ENCODE results near the gene ATRNL1.
"Not testable (repeated sequence)": the region's sequence is repeated elsewhere in the genome, so short reads cannot be mapped to it uniquely, and the experiment has no call there.

Gene ATRNL1

DNA sequence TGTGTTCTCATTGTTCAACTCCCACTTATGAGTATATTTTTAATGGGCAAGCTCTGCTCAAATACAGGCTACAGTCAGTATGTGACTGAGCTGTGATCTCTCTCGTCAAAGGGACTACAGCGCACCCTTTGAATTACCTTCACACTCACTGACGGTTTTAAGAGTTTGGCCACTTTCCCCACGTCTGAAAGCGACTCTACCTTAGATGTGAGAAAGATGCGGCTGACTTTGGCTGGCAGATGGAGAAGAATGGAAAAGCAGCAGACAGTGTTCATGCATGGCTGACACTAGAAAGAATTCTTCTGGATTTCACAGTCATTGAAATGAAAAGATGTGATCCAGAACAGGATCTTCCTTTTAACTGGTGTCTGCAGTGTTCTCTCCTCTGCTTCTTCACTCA lies 2.0 kb upstream of the ATRNL1 start:
- no peak for DNase-seq

DNA sequence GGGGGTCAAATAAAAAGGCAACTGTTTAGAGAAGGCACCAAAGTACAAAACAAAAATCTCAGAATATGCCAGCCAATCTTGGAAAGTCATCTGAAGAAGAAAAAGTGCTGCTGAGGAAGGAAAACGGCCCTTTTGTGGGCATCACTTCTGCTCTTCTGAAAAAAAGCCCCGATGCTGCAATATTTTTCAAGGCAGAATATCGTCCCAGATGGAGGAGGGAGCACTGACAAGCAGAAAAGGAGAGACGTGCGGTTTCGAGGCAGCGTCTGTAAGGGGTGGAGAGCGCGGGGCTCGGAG lies 959 bp upstream of the ATRNL1 start:
- no peak for DNase-seq

DNA sequence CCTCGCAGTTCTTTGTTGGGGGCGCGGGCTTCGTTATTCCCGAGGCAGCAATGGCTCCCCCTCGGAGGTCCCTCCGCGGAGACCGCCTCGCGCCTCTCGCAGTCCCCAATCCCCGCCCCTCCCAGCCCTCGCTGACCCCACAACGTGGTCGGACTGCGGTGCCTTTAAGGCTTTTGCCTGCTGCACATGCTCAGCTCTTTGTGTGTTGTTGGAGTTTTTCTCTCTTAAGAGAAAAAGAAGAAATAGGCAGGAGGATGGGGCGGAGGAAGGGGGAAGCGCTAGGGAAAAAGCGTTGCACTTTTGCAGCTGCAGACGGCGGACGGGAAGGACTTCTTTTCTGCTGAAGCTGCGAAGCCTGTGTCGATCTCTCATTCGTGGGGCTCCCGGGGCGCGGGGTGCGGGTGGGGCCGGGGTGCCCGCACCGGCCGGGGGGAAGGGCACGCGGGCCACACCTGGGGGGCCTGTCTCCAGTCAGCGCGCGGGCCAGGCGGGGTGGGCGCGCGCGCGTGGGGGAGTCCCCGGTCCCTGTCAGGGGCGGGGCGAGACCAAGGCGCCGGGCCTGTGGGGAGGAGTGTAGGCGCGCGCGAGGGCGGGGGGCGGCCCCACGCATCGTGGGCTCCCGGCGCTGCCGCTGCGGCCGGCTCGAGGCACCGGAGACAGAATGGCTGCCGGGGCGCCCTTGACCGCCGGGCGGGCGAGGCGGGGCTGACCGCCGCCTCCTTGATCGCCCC lies 445 bp upstream of the ATRNL1 start:
- peak in 1 of 2 experiments; percentile 12 for DNase-seq

DNA sequence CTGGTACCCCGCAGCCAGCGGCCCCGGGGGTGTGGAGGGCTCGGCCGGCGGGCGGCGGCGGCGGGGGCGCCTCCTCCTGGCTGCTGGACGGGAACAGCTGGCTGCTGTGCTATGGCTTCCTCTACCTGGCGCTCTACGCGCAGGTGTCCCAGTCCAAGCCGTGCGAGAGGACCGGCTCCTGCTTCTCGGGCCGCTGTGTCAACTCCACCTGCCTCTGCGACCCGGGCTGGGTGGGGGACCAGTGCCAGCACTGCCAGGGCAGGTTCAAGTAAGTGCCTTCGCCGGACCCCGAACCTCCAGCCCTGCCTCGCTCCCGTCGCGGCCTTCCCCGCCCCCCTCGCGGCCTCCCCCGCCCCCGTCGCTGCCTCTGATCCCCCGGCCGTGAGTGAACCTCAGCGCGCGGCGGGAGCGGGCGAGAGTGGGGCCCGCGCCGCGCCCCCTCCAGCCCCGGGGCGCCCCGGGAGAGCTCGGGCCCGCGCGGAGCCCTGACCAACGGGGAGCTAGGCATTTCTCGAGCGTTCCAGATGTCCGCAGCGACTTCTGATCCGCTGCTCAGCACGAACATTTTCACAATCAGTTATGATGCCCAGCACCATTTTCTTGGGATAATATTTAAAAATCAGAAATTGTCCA lies 727 bp downstream of the ATRNL1 start:
- DNase-seq: no peak

DNA sequence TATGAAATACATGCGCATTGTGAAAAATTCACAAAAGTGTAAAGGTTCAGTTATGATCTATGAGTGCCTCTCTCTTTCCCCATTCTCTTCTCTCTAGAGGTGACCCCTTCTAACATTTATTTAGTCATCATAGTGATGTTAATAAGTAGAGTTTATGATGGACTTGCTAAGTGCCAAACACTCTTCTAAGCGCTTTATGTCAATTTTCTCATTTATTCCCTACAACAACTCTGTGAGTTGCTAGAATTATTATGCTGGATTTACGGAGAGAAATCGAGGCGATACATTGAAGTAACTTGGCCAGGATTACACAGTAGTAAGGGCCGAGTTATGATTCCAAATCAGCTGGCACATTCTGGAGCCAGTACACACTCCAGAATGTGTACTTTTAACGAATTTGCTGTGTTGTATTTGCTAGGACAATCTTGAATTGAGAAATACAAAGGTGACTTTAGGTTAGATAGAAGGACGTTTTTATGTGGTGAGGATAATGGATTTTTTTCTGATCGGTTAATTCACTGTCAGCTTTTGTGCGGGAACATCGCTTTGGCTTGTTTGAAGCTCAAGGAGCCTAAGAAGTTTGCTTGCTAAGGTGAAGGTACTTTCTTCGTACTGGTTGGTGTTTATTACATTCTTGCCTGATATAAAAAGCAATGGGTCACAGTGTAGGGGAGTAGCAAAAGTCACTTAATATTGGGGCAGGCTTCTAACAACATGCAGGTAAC lies 1.4 kb downstream of the ATRNL1 start:
- DNase-seq: no peak

DNA sequence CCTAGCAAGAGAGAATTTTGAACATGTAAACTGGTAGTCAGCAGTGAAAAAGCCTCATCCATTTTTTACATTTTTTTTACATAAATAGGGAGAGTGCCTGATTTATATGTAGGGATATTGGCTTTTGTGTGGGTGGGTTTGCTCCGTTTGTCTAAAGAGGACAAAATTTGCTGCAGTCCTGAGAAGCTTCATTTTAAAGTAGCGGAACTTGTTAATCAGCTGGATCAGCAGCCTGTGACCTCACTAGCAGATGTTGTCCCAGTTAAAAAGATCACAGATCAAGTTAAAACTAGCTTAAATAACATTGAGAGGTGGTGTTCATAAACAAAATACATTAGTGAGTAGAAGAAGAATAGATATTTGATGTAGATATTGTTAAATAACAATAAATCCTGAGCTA lies 2.6 kb downstream of the ATRNL1 start:
- DNase-seq: no peak

DNA sequence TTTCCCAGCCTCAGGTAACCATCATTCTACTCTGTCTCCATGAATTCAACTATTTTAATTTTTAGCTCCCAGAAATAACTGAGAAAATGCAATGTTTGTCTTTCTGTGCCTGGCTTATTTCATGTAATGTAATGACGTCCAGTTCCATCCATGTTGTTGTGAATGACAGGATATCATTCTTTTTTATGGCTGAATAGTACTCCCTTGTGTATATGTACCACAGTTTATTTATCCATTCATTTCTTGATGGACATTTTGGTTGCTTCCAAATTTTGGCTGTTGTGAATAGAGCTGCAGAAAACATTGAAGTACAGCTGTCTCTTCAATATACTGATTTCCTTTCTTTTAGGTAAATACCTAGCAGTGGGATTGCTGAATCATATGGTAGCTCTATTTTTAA lies 10.5 kb downstream of the ATRNL1 start:
- no peak for DNase-seq

DNA sequence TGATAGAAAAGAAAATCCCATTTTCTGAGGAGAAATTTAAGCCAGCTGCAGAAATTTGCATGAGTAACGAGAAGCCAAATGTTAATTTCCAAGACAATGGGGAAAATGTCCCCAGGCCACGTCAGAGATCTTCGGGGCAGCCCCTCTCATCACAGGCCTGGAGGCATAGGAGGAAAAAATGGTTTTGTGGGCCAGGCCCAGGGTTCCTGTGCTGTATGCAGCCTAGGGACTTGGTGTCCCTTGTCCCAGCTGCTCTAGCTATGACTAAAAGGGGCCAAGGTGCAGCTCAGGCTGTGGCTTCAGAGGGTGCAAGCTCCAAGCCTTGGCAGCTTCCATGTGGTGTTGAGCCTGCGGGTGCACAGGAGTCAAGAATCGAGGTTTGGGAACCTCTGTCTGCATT lies 12.2 kb downstream of the ATRNL1 start:
- not testable (repeated sequence) for DNase-seq

DNA sequence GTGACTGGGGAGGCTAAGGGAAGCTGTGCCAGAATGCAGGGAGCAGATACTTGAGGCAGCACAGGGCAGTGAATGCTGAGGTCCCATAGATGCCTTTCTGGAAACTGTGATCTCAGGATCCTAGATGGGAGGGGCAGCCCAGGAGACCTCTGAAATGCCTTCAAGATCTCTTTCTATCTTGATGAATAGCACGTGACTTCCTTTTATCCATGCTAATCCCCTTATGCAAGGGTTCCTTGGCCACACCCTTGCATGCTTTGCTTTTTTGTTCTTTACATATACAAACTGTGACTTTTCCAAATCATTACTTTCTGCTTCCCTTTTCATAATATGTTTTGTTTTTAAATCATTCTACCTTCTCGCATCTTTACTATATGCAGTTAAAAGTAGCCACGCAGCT lies 14.7 kb downstream of the ATRNL1 start:
- no peak for DNase-seq

DNA sequence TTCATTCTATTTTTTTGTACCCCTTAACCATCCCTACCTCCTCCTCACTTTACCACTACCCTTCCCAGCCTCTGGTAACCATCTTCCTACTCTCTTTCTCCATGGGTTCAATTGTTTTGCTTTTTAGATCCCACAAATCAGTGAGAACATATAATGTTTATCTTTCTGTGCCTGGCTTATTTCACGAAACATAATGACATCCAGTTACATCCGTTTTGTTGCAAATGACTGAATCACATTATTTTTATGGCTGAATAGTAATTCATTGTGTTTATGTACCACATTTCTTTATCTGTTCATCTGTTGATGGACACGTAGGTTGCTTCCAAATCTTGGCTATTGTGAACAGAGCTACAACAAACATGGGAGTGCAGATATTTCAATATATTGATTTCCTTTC lies 24.1 kb downstream of the ATRNL1 start:
- DNase-seq: no peak

DNA sequence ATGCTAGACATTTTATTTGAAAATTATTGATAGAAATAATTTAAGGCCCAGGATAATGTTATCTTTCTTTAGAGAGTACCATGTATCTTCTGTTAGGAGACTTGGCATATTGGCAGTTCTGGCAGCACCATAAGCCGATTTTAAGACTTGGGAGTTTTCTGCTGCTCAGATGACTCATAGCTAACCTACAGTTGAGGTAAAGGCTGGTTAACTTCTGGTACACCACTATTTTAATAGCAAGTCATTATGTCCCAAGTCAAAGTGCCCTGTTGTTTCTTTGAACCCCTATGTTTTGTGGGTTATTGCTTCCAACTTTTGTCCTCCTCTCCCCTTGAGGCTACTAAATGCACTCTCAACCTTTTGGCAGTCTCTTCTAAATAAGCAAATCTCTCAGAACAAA lies 25.2 kb downstream of the ATRNL1 start:
- no peak for DNase-seq

DNA sequence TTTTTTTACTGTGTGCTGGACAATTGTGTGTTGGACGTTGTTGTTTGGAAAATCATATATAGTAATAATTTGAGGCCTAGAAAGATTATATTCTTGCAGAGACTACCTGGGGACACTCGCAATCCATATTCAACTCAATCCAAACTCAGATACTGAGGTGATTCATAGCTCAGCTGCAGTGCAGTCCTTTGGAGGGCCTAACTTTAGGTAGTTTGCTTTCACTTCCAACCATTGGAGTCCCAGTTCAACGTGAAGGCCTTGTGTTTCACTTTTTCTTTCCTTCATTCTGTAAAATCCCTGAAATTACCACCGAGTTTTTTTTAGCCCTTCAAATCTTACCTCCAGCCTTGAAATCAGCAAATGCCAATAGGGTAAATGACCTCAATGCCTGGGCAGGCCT lies 32.3 kb downstream of the ATRNL1 start:
- no peak for DNase-seq

DNA sequence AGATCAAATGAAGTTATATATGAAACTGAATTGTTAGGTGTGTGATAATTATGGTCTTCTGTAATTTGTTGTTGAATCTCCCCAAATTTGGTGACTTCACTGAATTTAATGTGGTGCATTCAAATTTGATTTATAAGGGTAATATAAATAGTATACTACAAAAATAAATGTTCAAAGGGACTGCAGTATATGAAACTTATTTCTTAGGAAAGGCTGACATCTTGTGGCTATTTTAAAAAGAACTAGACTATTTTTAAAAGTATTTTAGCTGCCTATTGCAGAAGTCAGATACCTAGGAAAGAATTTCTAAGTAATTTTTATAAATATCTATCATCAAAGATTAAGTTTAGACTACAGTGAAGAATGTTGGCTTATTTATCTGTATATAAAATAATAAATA lies 36.6 kb downstream of the ATRNL1 start:
- DNase-seq: peak in 1 of 2 experiments; percentile 37

DNA sequence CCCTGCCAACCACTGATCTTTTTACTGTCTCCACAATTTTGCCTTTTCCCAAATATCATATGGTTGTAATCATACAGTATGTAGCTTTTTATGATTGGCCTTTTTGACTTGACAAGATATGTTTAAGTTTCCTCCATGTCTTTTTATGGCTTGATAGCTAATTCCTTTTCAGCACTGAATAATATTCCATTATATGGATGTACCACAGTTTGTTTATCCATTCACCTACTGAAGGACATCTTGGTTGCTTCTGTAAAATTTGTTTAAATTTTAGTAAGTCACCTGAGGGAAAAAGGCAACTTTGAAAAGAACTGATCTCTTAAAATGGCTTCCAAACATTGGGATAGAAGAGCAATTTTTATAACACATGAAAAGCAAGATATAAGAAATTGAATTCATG lies 43.5 kb downstream of the ATRNL1 start:
- DNase-seq: no peak

DNA sequence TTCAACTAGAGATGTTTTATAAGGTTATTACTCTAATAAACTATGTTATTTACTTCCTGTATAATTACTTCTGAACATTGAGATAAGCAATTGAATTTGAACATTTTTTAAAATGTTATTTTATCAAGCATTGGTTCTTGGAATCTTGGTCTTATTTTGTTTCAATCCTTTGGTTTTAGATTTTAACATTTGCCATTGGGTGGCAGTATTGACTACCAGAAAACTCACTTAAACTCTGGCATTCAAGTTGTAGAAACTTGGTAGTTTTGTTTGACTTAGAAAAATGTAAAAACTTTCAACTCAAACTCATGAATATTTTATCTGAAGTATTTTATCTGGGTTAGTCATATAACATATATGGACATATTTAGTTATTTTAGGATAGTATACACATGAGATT lies 48.1 kb downstream of the ATRNL1 start:
- no peak for DNase-seq

DNA sequence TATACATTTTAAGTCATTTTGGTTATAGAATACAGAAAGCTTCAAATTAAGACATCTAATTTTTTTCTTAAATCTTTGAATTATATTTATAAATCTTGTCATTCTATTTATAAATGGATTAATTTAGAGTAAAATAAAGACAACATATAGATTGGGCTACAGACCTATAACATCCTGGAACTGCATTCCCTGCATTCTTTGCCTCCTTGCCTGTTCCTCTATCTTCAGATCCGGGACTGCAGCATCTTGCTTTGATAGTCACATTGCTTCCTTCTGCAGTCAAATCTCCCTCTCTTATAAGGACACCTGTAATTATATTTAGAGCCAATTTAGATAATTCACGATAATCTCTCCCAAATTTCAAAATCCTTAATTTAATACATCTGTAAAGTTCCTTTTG lies 64.2 kb downstream of the ATRNL1 start:
- DNase-seq: no peak

DNA sequence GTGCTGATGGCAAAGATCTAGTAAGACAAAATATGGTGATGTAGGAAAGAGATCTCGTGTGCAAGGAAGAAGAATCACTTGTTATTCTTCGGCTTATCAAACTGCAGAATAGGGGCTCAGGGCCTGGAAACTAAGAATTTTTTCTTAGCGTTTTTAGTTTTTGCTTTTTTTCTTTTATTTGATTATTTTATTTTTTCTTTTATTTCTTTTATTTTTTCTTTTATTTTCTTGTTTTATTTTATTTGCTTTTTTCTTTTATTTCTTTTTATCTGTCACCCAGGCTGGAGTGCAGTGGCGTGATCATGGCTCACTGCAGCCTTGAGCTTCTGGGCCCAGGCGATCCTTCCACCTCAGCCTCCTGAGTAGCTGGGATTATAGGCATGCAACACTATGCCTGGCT lies 70.0 kb downstream of the ATRNL1 start:
- no peak for DNase-seq

DNA sequence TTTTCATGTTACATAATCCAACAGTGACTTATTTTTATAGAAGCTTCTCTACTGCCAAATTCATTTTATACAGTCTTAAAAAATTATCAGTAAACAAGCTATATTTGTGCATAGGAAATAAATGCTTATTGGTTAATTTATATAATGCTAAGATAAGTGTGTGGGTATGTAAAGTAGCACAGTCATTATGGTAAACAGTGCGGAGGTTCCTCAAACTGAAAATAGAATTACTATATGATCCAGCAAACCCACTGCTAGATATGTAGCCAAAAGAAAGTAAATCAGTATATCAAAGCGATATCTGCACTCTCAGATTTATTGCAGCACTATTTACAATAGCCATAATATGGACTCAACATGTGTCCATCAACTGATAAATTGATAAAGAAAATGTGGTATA lies 71.1 kb downstream of the ATRNL1 start:
- DNase-seq: no peak

DNA sequence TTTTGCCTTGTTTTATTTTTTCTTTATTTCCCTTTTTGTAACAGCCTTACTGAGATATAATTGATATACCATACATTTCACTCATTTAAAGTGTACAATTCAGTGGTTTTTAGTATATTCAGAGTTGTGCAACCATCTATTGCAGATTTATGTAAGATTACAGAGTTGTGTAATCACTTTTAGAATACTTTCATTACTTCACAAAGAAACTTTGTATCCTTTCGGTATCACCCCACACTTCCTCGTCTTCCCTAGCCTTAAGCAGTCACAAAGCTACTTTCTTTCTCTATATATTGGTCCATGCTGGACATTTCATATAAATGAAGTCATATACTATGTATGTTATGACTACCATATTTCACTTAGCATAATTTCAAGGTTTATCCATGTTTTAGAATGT lies 74.6 kb downstream of the ATRNL1 start:
- DNase-seq: no peak

DNA sequence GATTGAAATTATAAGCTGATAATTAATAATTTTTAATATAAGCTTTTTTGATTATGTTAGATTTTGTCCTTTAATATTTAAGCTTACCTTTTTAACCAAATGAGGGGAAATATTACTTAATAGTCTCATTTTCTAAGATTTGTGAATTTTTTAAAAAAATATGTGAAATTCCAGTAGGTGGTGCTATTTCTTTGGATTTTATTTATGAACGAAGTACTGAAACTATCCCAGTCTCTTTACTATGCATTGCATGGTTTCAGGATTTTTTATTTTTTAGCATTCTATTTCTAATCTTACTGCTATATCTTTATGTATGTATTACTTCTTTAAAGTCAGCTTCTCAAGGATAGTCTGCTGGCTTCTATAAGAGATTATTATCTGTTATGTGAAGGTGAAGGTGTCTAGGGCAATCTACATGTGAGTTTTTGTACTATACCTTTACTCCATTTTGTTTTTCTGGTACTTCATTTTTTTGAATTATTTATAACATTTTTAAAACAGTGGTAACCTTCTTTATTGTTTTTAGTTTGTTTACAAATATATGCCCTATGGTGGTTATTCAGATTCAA lies 78.3 kb downstream of the ATRNL1 start:
- DNase-seq: peak in 1 of 2 experiments; percentile 5

DNA sequence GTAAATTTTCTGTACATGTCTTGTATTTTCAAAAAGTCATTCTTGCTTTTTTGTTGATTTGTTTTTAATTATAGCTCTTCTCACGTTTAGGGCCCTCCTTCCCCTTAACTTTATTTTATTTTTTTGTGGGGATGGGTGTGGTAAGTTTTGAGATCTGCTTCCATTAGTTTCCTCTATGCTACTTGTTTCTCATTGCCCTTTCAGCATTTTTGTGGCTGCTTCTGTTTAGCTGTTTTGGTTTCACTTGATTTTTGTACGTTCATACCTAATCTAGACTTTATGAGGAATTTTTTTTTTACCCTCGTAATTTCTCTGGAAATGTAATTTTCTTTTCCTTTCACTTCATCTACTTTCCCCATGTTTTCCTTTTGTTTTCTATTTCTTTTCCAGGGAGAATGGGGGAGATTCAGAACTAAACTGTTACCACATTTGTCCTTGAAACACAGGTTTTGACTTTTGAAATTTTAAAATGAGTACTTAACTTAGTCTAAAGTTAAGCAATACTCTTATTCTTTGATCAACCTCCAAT lies 80.8 kb downstream of the ATRNL1 start:
- no peak for DNase-seq

DNA sequence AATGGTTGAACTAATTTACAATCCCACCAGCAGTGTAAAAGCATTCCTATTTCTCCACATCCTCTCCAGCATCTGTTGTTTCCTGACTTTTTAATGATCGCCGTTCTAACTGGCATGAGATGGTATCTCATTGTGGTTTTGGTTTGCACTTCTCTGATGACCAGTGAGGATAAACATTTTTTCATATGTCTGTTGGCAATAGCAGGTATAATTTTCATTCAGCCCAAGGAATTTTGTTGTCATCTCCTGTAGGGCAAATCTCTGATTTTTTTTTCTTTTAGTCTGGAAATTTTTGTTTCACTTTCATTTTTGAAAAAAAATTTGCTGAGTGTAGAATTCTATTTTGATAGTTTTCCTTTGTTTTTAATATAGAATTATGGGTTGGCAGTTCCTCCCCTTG lies 114.1 kb downstream of the ATRNL1 start:
- not testable (repeated sequence) for DNase-seq

DNA sequence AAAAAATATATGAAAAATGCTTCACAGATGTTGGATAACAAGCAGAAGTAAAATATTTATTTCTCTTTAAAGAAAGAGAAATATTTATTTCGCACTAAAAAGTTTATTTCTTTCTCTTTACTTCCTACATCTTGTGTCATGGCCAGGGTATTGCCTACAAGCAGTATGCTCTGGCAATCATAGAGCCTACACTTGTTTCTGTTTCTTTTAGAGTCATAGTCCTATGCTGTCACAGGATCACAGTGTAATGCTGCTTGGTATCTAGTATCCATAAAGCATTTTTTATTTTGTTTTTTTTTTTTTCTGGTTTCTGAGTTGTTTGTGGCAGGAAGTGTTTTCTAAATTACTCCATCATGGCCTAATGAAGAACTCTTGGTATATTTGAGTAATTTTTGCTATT lies 116.0 kb downstream of the ATRNL1 start:
- DNase-seq: no peak

DNA sequence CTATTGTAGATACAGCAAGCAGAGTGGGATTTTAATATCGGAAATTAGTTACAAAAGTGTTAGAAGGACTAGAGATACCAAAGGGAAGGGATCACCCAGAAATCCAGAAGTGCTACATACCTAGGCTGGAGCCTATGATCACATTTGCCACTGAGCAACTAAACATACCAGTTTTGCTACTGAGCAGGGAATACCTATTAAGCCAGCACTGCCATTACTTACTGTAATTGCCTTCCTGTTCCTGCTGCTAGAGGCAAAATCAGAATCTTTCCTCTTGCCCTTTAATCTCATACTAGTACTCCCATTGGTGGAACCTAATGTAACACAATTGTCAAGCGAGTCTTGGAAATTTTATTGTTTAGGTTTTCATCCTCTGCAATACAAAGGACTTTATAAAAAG lies 121.7 kb downstream of the ATRNL1 start:
- no peak for DNase-seq
